Stimulated activated CD8-positive, alpha-beta memory T cell treated with anti-CD3 and anti-CD28 coated beads, Interleukin-7, amount 100 ng/mL, for 24 hours (primary cell): ENCODE results near the gene NFATC2.
"Not testable (repeated sequence)": the region's sequence is repeated elsewhere in the genome, so short reads cannot be mapped to it uniquely, and the experiment has no call there.

Source experiments
- DNase-seq: peaks from one replicate; pipeline ENCODE4 v3.0.0-alpha.2; 2020; ENCODE audit warnings: low read depth

The NFATC2 gene

GRCh38 chr20:51470499-51470820 is 72.1 kb downstream of the NFATC2 start:
- no peak for DNase-seq

GRCh38 chr20:51469578-51470498 is 72.7 kb downstream of the NFATC2 start:
- no peak for DNase-seq

GRCh38 chr20:51469046-51469445 is 73.5 kb downstream of the NFATC2 start:
- DNase-seq: no peak

GRCh38 chr20:51468636-51469035 is 73.9 kb downstream of the NFATC2 start:
- no peak for DNase-seq

GRCh38 chr20:51467956-51468626 is 74.4 kb downstream of the NFATC2 start:
- DNase-seq: no peak

- no peak for DNase-seq
These were observed 78.5 kb downstream of the NFATC2 start for GRCh38 chr20:51463998-51464397.

- DNase-seq: no peak
These were observed 79.0 kb downstream of the NFATC2 start for GRCh38 chr20:51463560-51463959.

GRCh38 chr20:51462566-51463276 is 79.8 kb downstream of the NFATC2 start:
- no peak for DNase-seq

- not testable (repeated sequence) for DNase-seq
These were observed 80.7 kb downstream of the NFATC2 start for GRCh38 chr20:51461846-51462245.

- no peak for DNase-seq
These were observed 81.2 kb downstream of the NFATC2 start for GRCh38 chr20:51461306-51461705.

- DNase-seq: no peak
These were observed 81.8 kb downstream of the NFATC2 start for GRCh38 chr20:51460569-51461265.

GRCh38 chr20:51460163-51460562 is 82.4 kb downstream of the NFATC2 start:
- no peak for DNase-seq

- DNase-seq: no peak
These were observed 83.6 kb downstream of the NFATC2 start for GRCh38 chr20:51458751-51459439.

- DNase-seq: no peak
These were observed 85.0 kb downstream of the NFATC2 start for GRCh38 chr20:51457533-51457932.

- DNase-seq: no peak
These were observed 85.7 kb downstream of the NFATC2 start for GRCh38 chr20:51456511-51457509.

- DNase-seq: no peak
These were observed 88.2 kb downstream of the NFATC2 start for GRCh38 chr20:51454250-51454865.

- no peak for DNase-seq
These were observed 89.7 kb downstream of the NFATC2 start for GRCh38 chr20:51452734-51453365.

GRCh38 chr20:51452091-51452613 is 90.4 kb downstream of the NFATC2 start:
- no peak for DNase-seq

- no peak for DNase-seq
These were observed 91.0 kb downstream of the NFATC2 start for GRCh38 chr20:51451484-51451883.
